NB4 (cell line): ENCODE measurements around the gene GPR85.

Source experiments
- DNase-seq: peaks from one replicate; pipeline ENCODE4 v3.0.0; 2010; ENCODE audit warnings: low read depth
- H3K4me3 ChIP-seq: one replicate; pipeline ENCODE4 v1.5.1; 2011; ENCODE audit warnings: mild to moderate bottlenecking, low read depth, low read length, moderate library complexity
- MYC ChIP-seq: IDR thresholded peaks from 2 replicates; pipeline ENCODE4 v1.6.1; 2011; ENCODE audit warnings: low read depth, low read length
- POLR2A ChIP-seq: IDR thresholded peaks from 2 replicates; pipeline ENCODE4 v1.6.1; 2011; ENCODE audit warnings: mild to moderate bottlenecking; ENCODE audit not compliant: insufficient read length; ENCODE audit errors: extremely low read depth
- TF ChIP-seq, protein P1 (sequence below): IDR thresholded peaks from one replicate; pipeline ENCODE4 v1.5.1; 2012; ENCODE audit warnings: low read depth, low read length
- TF ChIP-seq, protein P2 (sequence below): IDR thresholded peaks from 2 replicates; pipeline ENCODE4 v1.6.1; 2011; ENCODE audit warnings: low read depth, low read length

The GPR85 gene

DNA sequence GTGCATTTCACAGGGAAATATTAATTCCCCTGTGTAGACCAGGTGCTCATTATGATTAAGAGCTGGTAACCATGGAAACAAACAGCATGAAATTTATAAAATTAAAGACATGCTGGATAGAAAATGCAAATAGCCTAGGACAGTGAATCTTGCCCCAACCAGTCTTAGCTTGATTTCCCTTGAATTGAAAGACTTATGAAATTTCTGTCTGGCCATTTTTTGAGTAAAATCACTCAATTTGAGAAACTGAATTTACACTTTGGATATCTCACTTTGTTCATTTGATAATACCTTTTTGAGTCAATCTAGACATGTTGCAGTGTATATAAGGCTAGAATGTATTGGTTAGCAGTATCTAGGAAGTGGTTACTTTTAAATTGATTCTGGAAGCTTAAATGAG lies 36.1 kb upstream of the GPR85 start:
- no peak for DNase-seq
- TF ChIP-seq MYC (no peak), POLR2A (no peak)
- TF ChIP-seq, protein P1, sequence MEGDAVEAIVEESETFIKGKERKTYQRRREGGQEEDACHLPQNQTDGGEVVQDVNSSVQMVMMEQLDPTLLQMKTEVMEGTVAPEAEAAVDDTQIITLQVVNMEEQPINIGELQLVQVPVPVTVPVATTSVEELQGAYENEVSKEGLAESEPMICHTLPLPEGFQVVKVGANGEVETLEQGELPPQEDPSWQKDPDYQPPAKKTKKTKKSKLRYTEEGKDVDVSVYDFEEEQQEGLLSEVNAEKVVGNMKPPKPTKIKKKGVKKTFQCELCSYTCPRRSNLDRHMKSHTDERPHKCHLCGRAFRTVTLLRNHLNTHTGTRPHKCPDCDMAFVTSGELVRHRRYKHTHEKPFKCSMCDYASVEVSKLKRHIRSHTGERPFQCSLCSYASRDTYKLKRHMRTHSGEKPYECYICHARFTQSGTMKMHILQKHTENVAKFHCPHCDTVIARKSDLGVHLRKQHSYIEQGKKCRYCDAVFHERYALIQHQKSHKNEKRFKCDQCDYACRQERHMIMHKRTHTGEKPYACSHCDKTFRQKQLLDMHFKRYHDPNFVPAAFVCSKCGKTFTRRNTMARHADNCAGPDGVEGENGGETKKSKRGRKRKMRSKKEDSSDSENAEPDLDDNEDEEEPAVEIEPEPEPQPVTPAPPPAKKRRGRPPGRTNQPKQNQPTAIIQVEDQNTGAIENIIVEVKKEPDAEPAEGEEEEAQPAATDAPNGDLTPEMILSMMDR: no peak
- TF ChIP-seq, protein P2, sequence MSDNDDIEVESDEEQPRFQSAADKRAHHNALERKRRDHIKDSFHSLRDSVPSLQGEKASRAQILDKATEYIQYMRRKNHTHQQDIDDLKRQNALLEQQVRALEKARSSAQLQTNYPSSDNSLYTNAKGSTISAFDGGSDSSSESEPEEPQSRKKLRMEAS: no peak
- no peak overlapping the region for H3K4me3 ChIP-seq

DNA sequence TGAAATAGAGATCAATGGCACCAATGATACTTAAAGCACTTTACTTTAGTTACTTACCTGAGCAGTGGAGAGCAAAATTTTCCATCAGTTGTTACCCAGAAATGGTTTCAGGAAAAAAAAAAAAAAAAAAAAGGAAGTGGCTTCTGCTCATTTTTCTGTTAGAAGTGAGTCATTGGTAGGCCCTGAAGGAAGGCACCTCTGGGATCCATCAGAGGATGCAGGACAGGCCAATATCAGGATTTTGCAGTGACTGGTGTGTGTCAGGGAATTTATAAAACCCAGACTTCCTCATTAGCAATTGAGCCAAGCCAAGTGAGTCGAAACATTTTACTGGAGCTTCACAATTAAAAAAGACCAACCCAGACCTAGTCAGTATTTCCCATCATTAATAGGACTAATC lies 34.0 kb upstream of the GPR85 start:
- DNase-seq: peak; percentile 86
- no peak for TF ChIP-seq MYC
- TF ChIP-seq, protein P1: no peak
- TF ChIP-seq, protein P2: no peak
- no peak overlapping the region for H3K4me3 ChIP-seq

DNA sequence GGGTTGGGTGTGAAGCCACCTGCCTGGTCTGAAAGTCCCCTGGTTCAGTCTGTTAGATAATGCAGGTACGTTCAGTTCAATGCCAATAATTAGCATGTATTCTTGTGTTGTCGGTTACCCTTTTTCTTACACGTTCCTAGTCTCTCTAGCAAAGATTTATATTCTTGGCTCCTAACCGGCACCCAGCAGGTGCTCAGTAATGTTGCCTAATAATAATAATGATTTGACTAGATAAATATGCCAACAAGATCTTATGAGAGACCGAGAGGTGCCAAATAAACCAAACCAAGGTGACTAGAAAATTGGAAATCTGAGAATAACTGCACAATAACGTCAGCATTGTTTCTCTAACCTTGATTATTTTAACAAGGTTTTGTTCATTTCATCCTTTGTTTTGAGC lies 32.8 kb upstream of the GPR85 start:
- H3K4me3 ChIP-seq: no peak overlapping the region
- TF ChIP-seq POLR2A (no peak), MYC (no peak)
- TF ChIP-seq, protein P2: no peak
- TF ChIP-seq, protein P1: no peak
- DNase-seq: no peak

DNA sequence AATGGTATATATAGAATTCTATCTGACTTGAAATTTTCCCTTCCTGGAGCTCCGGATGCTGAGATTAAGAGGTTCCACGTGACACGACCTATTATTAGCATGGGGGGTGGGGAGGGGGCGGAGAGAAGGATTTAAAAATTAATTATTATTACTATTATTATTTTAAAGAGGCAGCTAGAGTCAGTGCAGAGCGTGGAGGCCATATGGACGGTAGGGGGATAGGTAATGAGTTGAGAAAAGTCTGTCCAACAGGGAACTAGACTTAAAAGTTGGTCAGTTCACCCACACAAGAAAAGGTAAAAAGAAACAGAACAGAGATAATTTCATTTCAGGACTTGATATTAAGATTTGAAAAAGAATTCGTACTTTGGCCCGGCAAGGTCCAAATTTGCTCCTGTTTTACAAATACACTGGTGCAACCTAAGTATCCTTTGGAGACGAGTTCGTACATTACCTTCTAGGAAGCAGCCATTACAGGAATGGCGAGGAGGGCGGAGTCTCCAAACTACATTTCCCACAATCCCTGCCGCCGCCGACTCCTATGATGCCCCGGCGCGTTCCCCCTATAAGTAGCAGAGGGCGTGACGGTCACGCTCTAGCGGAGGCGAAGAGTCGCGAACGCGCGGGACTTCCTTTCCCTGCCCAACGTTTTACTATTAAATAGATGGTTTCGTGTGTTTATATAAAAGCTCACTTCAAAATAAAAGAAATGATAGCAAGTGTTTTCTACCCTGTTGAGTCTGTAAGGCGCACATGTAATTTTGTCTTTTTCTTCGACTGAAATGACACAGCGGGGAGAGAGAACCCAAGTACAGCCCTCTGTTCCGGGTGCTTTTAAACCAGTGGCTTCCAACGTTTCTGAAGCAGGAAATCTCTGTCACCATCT lies 31.7 kb upstream of the GPR85 start, which contains the start of gene SMIM30:
TSS of gene SMIM30 (minus strand) at position 481 of the 886 bp plus-strand sequence. CDS start 976 bp downstream, outside the sequence.
- TF ChIP-seq, protein P1: no peak
- TF ChIP-seq MYC (peak; percentile 84), POLR2A (peak; percentile 93)
- TF ChIP-seq, protein P2: peak; percentile 73
- H3K4me3 ChIP-seq: peak within 1 kb of the TSS; percentile 89
- peak; percentile 97 for DNase-seq

DNA sequence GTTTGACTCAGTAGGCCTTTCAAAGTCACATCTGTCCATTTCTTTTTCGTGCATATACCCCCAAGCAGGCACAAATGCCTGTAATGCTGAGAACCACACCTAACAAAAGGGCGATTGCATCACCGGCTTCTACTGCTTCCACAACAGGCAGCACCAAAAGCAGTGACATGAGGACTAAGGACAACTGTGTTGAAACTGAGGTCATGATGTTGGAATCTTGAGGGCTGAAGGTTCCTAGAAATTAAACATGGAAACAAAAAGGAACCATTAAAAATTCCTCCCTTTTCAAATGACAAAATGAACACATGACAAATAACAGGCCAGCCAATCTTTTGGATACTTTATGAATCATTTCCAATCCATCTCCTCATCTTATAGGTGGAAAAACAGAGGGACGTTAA lies 30.7 kb upstream of the GPR85 start:
- H3K4me3 ChIP-seq: peak overlapping the region; percentile 89
- DNase-seq: peak; percentile 81

DNA sequence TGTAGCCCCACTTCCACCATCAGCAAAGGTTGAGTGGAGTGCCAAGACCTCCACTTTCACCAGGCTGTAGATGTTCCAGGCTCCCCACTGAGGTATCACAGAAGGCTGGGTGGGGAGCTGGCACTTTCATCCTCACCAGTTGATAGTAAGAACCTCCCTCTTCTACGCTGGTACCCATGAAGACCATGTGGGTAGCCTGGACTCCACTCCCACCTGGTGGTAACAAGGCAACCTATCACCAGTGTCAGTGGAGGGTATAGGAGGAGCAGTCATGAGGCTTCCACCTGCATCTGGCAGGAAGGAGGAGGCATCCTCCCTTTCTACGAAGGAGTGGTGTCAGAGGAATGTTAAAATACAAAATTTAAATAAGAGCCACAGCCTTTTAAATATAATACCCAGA lies 27.3 kb upstream of the GPR85 start:
- DNase-seq: peak; percentile 39
- TF ChIP-seq, protein P2: no peak
- no peak for TF ChIP-seq POLR2A
- TF ChIP-seq MYC: no peak
- TF ChIP-seq, protein P1: no peak
- H3K4me3 ChIP-seq: no peak overlapping the region
